ENCODE results near the gene LRRC27. TPM values are rescaled to one million over a fixed set of nuclear protein-coding genes. Genes with fewer than 3 reads are reported as not detected.

LRRC27 gene
- total RNA-seq, 2 donors from 2014 or later, result 6.5 to 8.5 TPM

DNA sequence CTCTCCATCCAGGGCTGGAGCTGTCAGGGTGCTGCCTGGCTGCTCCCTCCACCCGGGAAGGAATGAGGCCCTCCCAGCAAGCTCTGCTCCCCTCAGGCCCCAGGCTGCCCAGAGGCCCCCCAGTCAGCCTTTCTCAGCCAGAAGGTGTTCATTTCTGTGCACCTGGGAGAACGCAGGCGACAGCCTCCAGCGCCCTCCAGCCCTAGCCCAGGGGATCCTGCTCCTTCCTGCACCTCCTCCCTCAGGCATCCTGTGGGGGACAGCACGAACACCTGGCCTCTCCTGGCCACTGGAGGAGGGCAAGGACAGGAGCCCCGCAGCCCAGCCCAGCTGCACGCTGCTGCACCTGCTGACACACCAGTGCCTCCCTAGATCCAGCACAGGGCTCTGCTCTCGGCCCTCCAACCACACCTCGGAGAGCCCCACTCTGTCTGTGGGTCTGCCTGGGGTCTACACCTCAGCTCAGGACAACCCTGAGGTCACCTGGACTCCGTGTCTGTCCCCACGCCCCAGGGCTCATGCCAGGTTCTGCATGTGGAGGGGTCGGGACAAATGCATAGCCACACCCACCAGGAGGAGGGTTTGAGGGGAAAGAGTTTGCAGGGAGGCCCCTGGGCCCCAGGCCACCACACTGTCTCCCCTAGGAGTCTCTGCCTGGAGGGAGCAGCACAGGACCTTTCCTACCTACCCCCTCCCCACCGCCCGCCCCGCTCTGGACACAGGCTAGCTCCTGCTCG is 57.6 kb downstream of the LRRC27 start:
- DNase-seq (ENCODE audit: low spot score), result peak; percentile 41
- Mint-ChIP-seq H3K27ac (no peak overlapping the region), H3K27me3 (no peaks in the 10 kb centered on the region), H3K4me1 (ENCODE audit: low read depth in 2 of 2) (peaks cover 13 to 39% of the 10 kb centered on the region in 2 donors), H3K36me3 (peaks cover 6% of the 10 kb centered on the region), H3K9me3 (peaks cover 9% of the 10 kb centered on the region), H3K4me3 (no peak overlapping the region)
- ATAC-seq, result no peak

DNA sequence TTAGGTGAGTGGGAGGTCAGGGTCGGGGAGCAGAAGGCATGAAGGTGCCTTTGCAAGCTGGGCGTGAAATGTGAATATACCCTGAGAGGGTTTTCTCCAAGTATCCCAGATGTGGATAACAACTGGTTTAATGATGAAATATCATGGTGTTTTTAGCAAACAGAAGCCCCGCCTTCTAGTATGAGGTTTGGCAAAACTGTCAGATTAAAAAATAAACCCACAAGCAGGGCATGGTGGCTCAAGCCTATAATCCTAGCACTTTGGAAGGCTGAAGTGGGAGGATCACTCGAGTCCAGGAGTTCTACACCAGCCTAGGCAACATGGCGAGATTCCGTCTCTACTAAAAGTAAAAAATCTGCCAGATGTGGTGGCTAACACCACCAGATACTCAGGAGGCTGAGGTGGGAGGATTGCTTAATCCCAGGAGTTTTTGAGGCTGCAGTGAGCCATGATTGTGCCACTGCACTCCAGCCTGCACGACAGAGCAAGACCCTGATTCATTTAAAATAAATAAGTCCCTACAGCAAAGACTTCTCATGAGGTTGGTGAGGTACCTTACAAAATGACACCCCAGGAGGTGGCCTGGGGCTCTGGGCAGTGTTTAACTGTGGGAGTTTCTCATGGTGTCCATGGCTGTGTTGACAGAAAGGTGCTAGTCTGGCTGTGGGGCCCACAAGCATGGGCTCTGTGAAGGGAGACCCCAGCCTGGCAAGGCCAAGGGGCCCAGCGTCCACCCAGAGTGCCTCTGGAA is 58.4 kb downstream of the LRRC27 start:
- ATAC-seq (no peak), DNase-seq (ENCODE audit: low spot score) (no peak)
- Mint-ChIP-seq H3K4me1 (ENCODE audit: low read depth in 2 of 2) (peaks cover 12 to 36% of the 10 kb centered on the region in 2 donors), H3K27me3 (no peaks in the 10 kb centered on the region), H3K9me3 (peaks cover 9% of the 10 kb centered on the region), H3K4me3 (no peak overlapping the region), H3K36me3 (peaks cover 6% of the 10 kb centered on the region), H3K27ac (no peak overlapping the region)

DNA sequence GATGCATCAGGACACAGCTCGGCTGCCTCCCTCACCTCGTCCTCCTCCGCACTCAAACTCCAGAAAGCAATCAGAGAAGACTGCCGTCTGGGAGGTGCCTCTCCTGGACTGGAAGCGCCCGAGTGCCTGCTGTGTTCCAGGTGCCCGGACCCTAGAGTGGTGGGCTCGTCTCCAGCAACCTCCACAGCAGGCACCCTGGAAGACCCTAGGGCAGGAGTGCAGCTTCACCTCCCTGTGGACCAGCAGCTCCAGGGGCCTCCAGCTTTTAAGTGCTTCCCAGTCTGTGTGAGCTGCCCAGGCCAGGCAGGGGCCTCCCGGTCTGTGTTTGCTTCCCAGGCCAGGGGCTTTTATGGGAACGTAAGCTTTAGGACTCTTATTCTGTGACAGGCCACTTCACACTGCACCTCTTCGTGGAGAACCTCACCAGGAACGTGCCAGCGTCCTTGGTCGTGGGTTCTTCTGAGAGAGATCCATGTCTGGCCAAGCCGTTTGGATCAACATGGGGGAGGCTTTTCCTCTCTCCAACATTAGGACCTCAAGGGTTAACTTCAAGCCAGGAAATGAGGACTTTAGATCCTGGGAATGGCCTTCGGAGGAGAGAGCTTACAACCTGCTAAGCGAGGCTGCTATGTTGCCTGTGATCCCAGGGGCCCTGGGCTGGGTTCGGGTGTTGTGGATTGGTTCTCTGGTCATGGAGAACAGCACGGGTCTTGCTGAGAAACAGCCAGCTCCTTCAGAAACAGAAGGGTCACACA is 59.1 kb downstream of the LRRC27 start:
- Mint-ChIP-seq H3K36me3 (peaks cover 6% of the 10 kb centered on the region), H3K4me3 (no peak overlapping the region), H3K27ac (no peak overlapping the region), H3K4me1 (ENCODE audit: low read depth in 2 of 2) (peaks cover 12 to 32% of the 10 kb centered on the region in 2 donors), H3K9me3 (peaks cover 9% of the 10 kb centered on the region), H3K27me3 (no peaks in the 10 kb centered on the region)
- no peak for ATAC-seq
- no peak for DNase-seq (ENCODE audit: low spot score)

DNA sequence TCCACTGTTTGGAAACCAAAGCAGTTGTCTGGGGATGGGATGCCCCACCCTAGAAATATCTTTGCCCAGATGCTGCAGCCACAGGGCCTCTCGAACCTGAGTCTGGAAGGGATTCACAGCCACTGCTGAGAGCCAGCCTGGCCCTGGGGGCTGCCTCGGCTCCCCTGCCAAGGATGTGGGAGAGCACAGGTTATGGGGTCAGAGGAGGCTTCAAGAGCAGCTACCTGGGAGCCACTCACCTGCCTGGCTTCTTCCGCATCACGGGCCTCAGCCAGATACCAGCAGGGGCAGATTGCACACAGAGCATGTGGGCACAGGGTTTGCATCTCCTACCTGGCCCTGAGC is 59.7 kb downstream of the LRRC27 start:
- no peaks in the 10 kb centered on the region for H3K27me3 Mint-ChIP-seq
- peaks cover 9% of the 10 kb centered on the region for H3K9me3 Mint-ChIP-seq
- peak overlapping the region in 1 of 2 donors; percentile 22 for H3K27ac Mint-ChIP-seq
- no peak for ATAC-seq
- H3K4me1 Mint-ChIP-seq (ENCODE audit: low read depth in 2 of 2), result peaks cover 12 to 32% of the 10 kb centered on the region in 2 donors
- no peak for DNase-seq (ENCODE audit: low spot score)
- H3K4me3 Mint-ChIP-seq, result no peak overlapping the region
- H3K36me3 Mint-ChIP-seq, result peaks cover 6% of the 10 kb centered on the region

DNA sequence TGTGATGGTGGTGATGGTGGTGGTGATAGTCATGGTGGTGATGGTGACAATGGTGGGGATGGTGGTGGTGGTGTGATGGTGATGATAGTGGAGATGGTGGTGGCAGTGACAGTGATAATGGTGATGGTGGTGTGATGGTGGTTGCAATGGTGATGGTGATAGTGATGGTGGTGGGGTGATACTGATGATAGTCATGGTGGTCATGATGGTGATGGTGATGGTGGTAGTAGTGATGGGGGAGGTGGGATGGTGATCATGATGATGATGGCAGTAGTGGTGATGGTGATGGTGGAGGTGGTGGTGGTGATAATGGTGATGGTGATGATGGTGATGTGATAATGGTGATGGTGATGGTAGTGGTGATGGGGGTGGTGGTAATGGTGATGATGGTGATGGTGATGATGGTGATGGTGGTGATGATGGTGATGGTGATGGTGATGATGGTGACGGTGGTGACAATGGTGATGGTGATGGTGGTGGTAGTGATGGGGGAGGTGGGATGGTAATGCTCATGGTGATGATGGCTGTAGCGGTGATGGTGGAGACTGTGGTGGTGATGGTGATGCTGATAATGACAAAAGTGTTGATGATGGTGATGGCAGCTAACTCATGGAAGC is 60.3 kb downstream of the LRRC27 start:
- DNase-seq (ENCODE audit: low spot score), result no peak
- Mint-ChIP-seq H3K9me3 (peaks cover 9% of the 10 kb centered on the region), H3K36me3 (peaks cover 6% of the 10 kb centered on the region), H3K4me3 (no peak overlapping the region), H3K27me3 (no peaks in the 10 kb centered on the region), H3K27ac (peak overlapping the region; percentile 22 to 51), H3K4me1 (ENCODE audit: low read depth in 2 of 2) (peaks cover 12 to 32% of the 10 kb centered on the region in 2 donors)
- no peak for ATAC-seq

DNA sequence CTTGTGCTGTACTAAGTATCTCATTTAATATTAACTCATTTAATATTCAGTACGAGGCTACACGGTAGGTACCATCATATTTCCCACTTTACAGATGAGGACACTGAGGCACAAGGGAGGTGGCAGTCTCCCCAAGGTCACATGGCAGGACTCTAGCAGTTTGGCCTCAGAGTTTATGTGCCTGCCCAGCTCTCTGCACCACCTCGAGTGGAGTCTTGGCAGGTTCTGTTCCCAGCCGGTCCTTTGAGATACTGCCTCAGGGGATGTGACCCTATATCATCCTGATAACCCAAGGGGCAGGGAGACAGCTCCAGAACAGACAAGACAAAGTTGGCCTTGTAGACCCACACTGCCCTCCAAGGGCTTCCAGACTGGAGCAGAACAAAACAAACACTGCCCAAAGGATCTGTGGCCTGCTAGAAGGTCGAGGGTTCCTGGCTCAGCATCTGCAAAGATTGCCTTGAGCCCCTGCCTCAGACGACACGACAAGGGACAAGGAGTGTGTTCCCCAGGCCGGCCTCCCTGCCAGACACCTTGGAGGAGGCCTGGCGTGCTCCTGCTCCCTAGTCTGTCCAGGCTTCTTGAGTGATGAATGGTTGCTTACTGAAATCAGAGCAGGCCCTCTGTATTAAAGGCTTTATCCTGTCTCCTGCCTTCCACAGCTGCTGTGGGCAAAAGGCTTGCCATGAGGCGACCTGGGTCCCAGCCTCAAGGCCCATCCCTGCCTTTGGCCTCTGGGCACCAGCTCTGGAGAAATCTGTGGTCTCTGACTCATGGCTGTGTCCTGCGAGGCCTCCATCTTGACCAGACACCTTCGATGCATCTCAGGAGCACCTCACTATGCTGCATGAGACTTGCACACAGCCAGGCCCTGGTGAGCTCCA is 61.1 kb downstream of the LRRC27 start:
- ATAC-seq (no peak), DNase-seq (ENCODE audit: low spot score) (no peak)
- Mint-ChIP-seq H3K9me3 (peaks cover 9% of the 10 kb centered on the region), H3K27ac (peak overlapping the region; percentile 22 to 51), H3K27me3 (no peaks in the 10 kb centered on the region), H3K4me3 (no peak overlapping the region), H3K4me1 (ENCODE audit: low read depth in 2 of 2) (peaks cover 12 to 30% of the 10 kb centered on the region in 2 donors), H3K36me3 (peaks cover 6% of the 10 kb centered on the region)

DNA sequence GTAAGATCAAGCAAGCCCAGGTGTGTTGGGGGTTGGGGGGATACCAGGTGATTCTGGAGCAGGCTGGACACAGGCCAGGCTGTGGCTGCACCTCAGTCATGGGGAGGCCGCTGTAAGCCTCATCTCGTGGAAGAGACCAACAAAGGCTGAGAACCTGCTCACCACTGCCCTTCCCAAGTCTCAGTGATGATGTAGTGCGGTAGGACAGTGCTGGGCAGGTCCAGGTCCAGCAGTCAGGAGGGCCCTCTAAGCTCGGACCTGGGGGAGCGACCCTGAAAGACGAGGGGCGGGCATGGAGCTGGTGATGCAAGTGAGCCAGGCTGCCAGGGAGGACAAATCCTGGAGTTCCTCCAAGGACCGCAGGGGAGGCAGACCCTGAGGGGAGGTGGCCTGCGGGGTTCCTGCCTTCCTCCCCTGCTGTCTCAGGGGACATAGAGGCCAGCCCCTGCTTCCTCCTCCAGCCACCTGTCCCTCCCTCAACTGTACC is 61.7 kb downstream of the LRRC27 start:
- Mint-ChIP-seq H3K27me3 (no peaks in the 10 kb centered on the region), H3K27ac (peak overlapping the region in 1 of 2 donors; percentile 43), H3K4me1 (ENCODE audit: low read depth in 2 of 2) (peaks cover 12 to 32% of the 10 kb centered on the region in 2 donors), H3K36me3 (peaks cover 6% of the 10 kb centered on the region), H3K4me3 (no peak overlapping the region), H3K9me3 (peaks cover 9% of the 10 kb centered on the region)
- DNase-seq (ENCODE audit: low spot score) (no peak), ATAC-seq (no peak)

DNA sequence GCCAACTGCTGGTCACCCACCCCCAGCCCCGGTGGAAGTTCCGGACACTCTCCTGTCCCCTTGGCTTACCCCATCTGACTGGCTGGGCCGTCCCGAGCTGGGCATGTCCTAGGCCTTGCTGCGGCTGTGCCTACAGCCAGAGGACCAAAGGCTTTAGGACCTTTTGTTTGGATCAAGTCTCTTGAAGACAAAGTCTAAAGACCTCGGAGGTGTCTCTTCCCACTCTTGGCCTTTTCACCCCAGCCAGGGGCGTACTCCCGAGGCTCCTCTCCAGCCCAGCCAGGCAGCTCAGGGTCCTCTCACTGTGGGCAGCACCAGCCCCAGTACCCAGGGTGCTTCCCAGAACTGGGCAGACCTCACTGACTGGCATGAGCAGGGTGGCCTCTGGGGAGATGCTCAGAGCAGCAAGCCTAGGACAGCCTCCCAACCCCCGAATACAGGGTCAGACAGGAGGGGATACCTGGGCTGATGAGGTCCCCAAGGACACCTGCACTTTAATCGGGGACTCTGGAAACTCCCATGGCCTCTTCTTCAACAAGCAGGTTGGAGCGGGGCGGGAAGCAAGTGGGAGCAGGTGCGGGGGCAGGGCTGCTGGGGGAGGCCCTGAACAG is 62.3 kb downstream of the LRRC27 start:
- Mint-ChIP-seq H3K4me1 (ENCODE audit: low read depth in 2 of 2) (peaks cover 12 to 31% of the 10 kb centered on the region in 2 donors), H3K27ac (peak overlapping the region in 1 of 2 donors; percentile 43), H3K4me3 (peak overlapping the region; percentile 37), H3K27me3 (no peaks in the 10 kb centered on the region), H3K9me3 (peaks cover 9% of the 10 kb centered on the region), H3K36me3 (peaks cover 6% of the 10 kb centered on the region)
- ATAC-seq, result no peak
- DNase-seq (ENCODE audit: low spot score), result no peak

DNA sequence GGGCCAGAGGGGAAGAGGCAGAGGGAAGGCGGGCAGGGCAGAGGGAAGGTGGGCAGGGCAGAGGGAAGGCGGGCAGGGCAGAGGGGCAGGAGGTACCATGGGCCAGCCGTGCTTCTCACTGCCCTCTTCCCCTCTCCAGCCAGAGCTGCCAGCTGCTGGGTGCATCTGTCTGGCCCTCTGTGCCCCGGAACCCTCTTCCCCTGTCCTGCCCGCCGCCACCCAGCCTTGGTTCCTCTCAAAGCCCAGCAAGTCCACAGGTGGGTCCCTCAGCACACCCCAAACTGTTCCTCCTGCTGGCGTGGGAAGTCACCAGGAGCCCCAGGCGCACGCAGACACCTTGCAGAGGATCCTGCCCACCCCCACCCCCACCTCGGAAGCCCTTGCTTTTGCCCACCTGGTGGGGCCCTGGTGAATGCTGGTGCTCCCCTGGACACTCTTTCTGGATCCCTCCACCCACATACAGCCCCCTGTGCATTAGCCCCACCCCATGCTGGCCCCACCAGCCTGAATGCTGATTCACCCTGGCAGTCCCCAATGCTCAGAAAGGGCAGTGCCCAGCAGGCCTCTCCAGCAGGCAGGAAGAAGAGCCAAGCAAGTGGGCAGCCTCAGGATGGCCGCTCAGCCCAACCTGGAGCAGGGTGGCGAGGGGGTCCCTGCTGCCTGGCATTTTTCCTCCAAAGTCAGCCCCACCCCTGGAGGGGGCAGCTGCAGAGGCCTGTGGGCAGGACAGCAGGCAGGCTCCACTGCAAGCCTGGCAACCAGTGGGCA is 63.1 kb downstream of the LRRC27 start:
- Mint-ChIP-seq H3K27me3 (no peaks in the 10 kb centered on the region), H3K36me3 (peaks cover 6% of the 10 kb centered on the region), H3K27ac (peak overlapping the region in 1 of 2 donors; percentile 10), H3K9me3 (peaks cover 9% of the 10 kb centered on the region), H3K4me3 (peak overlapping the region; percentile 37), H3K4me1 (ENCODE audit: low read depth in 2 of 2) (peaks cover 12 to 32% of the 10 kb centered on the region in 2 donors)
- DNase-seq (ENCODE audit: low spot score) (no peak), ATAC-seq (no peak)

DNA sequence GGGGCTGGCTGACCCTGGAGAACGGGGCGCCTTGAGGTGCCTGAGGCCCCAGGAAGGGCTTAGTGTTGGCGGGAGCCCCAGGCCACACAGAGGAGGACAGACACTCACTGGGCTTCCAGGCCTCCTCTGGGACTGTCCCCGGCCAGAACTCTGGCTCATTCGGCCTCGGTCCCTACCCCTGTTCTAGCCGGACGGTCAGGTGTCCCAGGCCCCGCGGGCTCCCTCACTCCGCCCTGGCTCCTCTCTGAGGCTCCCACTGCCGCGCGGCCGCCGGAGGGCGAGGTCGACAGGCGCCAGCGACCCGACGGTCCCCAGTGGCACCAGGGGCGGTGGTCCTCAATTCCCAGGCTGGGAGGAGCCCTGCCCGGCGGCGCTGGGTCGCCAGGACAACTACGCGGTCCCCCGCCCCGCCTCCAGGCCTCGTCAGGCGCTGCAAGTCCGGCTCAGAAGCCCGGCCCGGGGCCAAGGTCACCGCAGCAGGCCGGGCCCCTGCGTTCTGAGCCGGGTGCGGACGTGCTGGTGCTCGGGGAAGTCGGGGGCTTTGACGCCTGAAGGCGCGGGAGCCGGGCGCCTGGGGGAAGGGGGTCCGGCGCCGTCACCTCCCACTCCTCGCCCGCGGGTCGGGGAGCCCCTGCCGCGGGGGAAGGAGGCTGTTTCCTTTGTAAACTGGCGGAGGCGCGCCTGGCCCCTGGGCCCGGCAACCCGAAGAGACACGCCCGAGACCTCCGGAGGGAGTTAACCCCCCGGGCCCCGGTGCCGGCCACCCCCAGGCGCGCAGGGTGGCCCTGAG is 63.9 kb downstream of the LRRC27 start:
- Mint-ChIP-seq H3K27me3 (no peaks in the 10 kb centered on the region), H3K9me3 (peaks cover 9% of the 10 kb centered on the region), H3K27ac (no peak overlapping the region), H3K36me3 (peaks cover 6% of the 10 kb centered on the region), H3K4me1 (ENCODE audit: low read depth in 2 of 2) (peaks cover 12 to 27% of the 10 kb centered on the region in 2 donors), H3K4me3 (no peak overlapping the region)
- DNase-seq (ENCODE audit: low spot score), result no peak
- ATAC-seq, result peak; percentile 43 to 51

DNA sequence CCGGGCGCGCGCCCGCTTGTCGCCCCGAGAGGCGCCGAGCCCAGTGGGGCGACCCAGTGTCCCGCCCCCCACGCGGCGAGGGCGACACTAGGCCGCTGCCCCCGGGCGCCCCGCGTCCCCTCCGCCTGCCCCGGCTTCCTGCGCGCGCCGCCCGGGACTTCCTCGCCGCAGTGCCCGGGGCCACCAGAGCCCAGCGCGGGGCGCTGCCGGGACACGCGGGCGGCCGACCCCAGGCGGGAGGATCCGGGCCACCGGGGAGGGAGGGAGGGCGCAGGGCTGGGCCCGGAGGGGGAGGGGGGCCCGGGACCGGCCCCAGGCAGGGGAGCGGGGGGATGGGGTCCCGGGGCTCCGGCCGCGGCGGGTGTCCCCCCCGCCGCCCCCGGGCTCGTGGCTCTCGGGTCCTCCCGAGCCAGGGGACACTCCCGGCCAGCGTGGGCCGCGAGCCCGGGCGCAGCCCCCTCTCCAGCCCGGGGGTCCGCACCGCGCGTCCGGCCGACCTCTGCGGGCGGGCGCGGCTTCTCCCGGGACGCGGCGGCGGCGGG is 64.6 kb downstream of the LRRC27 start:
- ATAC-seq (peak; percentile 75 to 82), DNase-seq (ENCODE audit: low spot score) (peak; percentile 81)
- Mint-ChIP-seq H3K9me3 (peaks cover 9% of the 10 kb centered on the region), H3K36me3 (peaks cover 6% of the 10 kb centered on the region), H3K27ac (no peak overlapping the region), H3K4me3 (no peak overlapping the region), H3K4me1 (ENCODE audit: low read depth in 2 of 2) (peaks cover 12 to 27% of the 10 kb centered on the region in 2 donors), H3K27me3 (no peaks in the 10 kb centered on the region)

Measured in natural killer cell treated with Interleukin-12 subunit alpha and Interleukin-12 subunit beta and Interleukin-15 and Interleukin-18, amount 100 ng/mL, for 72 hours (primary cell).